H1 (cell line): ENCODE measurements around the gene MNX1. TPM values are rescaled to one million over a fixed set of nuclear protein-coding genes. Genes with fewer than 3 reads are reported as not detected.
A peak's percentile ranks its signal among the peaks of the same experiment; 100 is the strongest.

Experiments
- CTCF ChIA-PET: fragments of 300-600 bp; sonication (Branson Sonifier 250); formaldehyde crosslinking; loops from one replicate; lab custom pipeline; 2021; ENCODE audit not compliant: partially characterized antibody; lab: Charles Lee
- POLR2A ChIA-PET: fragments of 300-600 bp; sonication (Branson Sonifier 250); formaldehyde crosslinking; loops from one replicate; lab custom pipeline; 2021; ENCODE audit warnings: inconsistent platforms; ENCODE audit not compliant: partially characterized antibody; lab: Charles Lee
- DNase-seq, 2 experiments: peaks; one replicate each; pipeline versions ENCODE4 v3.0.0 to v3.0.0-alpha.2; 2010 to 2022; ENCODE audit warnings: low spot score in 2 of 2, low read depth in 1 of 2, mixed read lengths in 1 of 2
- FAIRE-seq: peaks from 2 replicates; lab custom pipeline; 2011; peaks lifted over from hg19 to GRCh38; lab: Jason Lieb, UNC
- H2AFZ ChIP-seq: 2 replicates; pipeline ENCODE4 v1.8.1; 2012; ENCODE audit warnings: low read length, inconsistent platforms
- H2AK5ac ChIP-seq: 2 replicates; pipeline ENCODE4 v1.6.1; 2013; ENCODE audit warnings: low read depth, low read length
- H2BK120ac ChIP-seq: replicated peaks from 2 replicates; pipeline ENCODE3; 2013; ENCODE audit warnings: low read depth, low read length, inconsistent platforms
- H2BK12ac ChIP-seq: 2 replicates; pipeline ENCODE4 v1.6.1; 2013; ENCODE audit warnings: low read depth, low read length
- H2BK15ac ChIP-seq: 2 replicates; pipeline ENCODE4 v1.6.1; 2013; ENCODE audit warnings: low read length
- H2BK20ac ChIP-seq: 2 replicates; pipeline ENCODE4 v1.6.1; 2013; ENCODE audit warnings: low read length
- H2BK5ac ChIP-seq: 2 replicates; pipeline ENCODE4 v1.6.1; 2013; ENCODE audit warnings: low read depth, low read length
- H3K14ac ChIP-seq: 2 replicates; pipeline ENCODE4 v1.6.1; 2013; ENCODE audit warnings: inconsistent platforms; ENCODE audit not compliant: insufficient read length
- H3K18ac ChIP-seq: 2 replicates; pipeline ENCODE4 v1.6.1; 2013; ENCODE audit warnings: low read length; ENCODE audit errors: extremely low read depth
- H3K23ac ChIP-seq: 2 replicates; pipeline ENCODE4 v1.6.1; 2013; ENCODE audit warnings: inconsistent platforms; ENCODE audit not compliant: insufficient read length
- H3K23me2 ChIP-seq: 2 replicates; pipeline ENCODE4 v1.6.1; 2013; ENCODE audit warnings: low read depth, low read length
- H3K27ac ChIP-seq: 2 replicates; pipeline ENCODE4 v1.6.1; 2011; ENCODE audit warnings: low read depth, low read length, inconsistent platforms
- H3K27me3 ChIP-seq, 4 experiments: replicated peaks in 1 of 4; 1 replicate in 1 of 4; 2 replicates in 3 of 4; pipeline versions ENCODE4 v1.6.1 to v1.8.1; 2011 to 2013; ENCODE audit warnings: low read length in 3 of 4, mild to moderate bottlenecking in 3 of 4, inconsistent platforms in 2 of 4, mixed read lengths in 2 of 4, moderate library complexity in 1 of 4; ENCODE audit not compliant: control insufficient read depth in 3 of 4, insufficient read depth in 3 of 4; ENCODE audit errors: extremely low read depth in 1 of 4
- H3K36me3 ChIP-seq, 4 experiments: 2 replicates each; pipeline versions ENCODE4 v1.6.1 to v1.8.1; 2011 to 2013; ENCODE audit warnings: mild to moderate bottlenecking in 4 of 4, low read length in 3 of 4, moderate library complexity in 2 of 4, control low read depth in 1 of 4, inconsistent platforms in 1 of 4; ENCODE audit not compliant: insufficient read depth in 4 of 4, control insufficient read depth in 2 of 4
- H3K4ac ChIP-seq: replicated peaks from 2 replicates; pipeline ENCODE3; 2013; ENCODE audit warnings: low read length, low read depth, mixed read lengths, inconsistent platforms; ENCODE audit not compliant: insufficient read length
- H3K4me1 ChIP-seq, 4 experiments: replicated peaks in 1 of 4; 1 replicate in 1 of 4; 2 replicates in 3 of 4; pipeline versions ENCODE4 v1.6.1 to v1.8.1; 2011 to 2013; ENCODE audit warnings: low read length in 3 of 4, inconsistent platforms in 2 of 4, mixed read lengths in 1 of 4; ENCODE audit not compliant: insufficient read depth in 4 of 4, control insufficient read depth in 3 of 4
- H3K4me2 ChIP-seq, 2 experiments: 2 replicates each; pipeline versions ENCODE4 v1.6.1 to v1.8.1; 2011 to 2013; ENCODE audit warnings: low read depth in 2 of 2, low read length in 2 of 2, control low read depth in 1 of 2, inconsistent platforms in 1 of 2, mild to moderate bottlenecking in 1 of 2; ENCODE audit not compliant: insufficient read depth in 1 of 2
- H3K4me3 ChIP-seq, 4 experiments: fragments of 200-600, 300-600 bp in 1 of 4; sonication (generic), shearing (Covaris generic), sonication (Bioruptor Twin) in 1 of 4; 2 replicates each; pipeline versions ENCODE4 v1.5.1 to v1.8.1; 2011 to 2016; ENCODE audit warnings: low read length in 4 of 4, low read depth in 3 of 4, control low read depth in 2 of 4, inconsistent platforms in 2 of 4, mild to moderate bottlenecking in 2 of 4, mixed read lengths in 1 of 4, moderate library complexity in 1 of 4; ENCODE audit not compliant: insufficient read depth in 2 of 4; ENCODE audit errors: extremely low read depth in 1 of 4
- H3K56ac ChIP-seq: replicated peaks from 2 replicates; pipeline ENCODE3; 2013; ENCODE audit warnings: low read depth, mild to moderate bottlenecking, mixed read lengths, low read length, inconsistent platforms; ENCODE audit not compliant: insufficient read length
- H3K79me1 ChIP-seq: 2 replicates; pipeline ENCODE4 v1.6.1; 2013; ENCODE audit warnings: low read depth, low read length, control low read depth
- H3K79me2 ChIP-seq, 2 experiments: 2 replicates each; pipeline versions ENCODE4 v1.6.1 to v1.8.1; 2012 to 2013; ENCODE audit warnings: low read length in 2 of 2, mild to moderate bottlenecking in 2 of 2, inconsistent platforms in 1 of 2; ENCODE audit not compliant: insufficient read depth in 2 of 2, control insufficient read depth in 1 of 2
- H3K9ac ChIP-seq, 4 experiments: replicated peaks in 1 of 4; 1 replicate in 1 of 4; 2 replicates in 3 of 4; pipeline versions ENCODE4 v1.6.1 to v1.8.1; 2011 to 2013; ENCODE audit warnings: low read depth in 3 of 4, low read length in 3 of 4, control low read depth in 2 of 4, mild to moderate bottlenecking in 2 of 4, moderate library complexity in 2 of 4, inconsistent platforms in 1 of 4; ENCODE audit errors: extremely low read depth in 1 of 4
- H3K9me3 ChIP-seq, 2 experiments: 2 replicates each; pipeline versions ENCODE4 v1.6.1 to v1.8.1; 2012 to 2013; ENCODE audit warnings: mild to moderate bottlenecking in 2 of 2, moderate library complexity in 2 of 2, control low read depth in 1 of 2, inconsistent platforms in 1 of 2, low read depth in 1 of 2, low read length in 1 of 2, mixed read lengths in 1 of 2; ENCODE audit not compliant: insufficient read depth in 2 of 2
- H4K20me1 ChIP-seq, 2 experiments: replicated peaks in 1 of 2; 2 replicates each; pipeline versions ENCODE3 to v1.8.1; 2011 to 2013; ENCODE audit warnings: inconsistent platforms in 2 of 2, low read length in 2 of 2, mild to moderate bottlenecking in 1 of 2; ENCODE audit not compliant: insufficient read depth in 2 of 2, control insufficient read depth in 1 of 2
- H4K5ac ChIP-seq: 2 replicates; pipeline ENCODE4 v1.6.1; 2013; ENCODE audit warnings: low read length, low read depth, mixed read lengths, inconsistent platforms; ENCODE audit not compliant: insufficient read length
- H4K8ac ChIP-seq: 2 replicates; pipeline ENCODE4 v1.8.0; 2013; ENCODE audit warnings: mild to moderate bottlenecking, moderate library complexity, low read length, inconsistent platforms; ENCODE audit not compliant: insufficient read depth; ENCODE audit errors: extremely low read depth
- H4K91ac ChIP-seq: replicated peaks from 2 replicates; pipeline ENCODE3; 2013; ENCODE audit warnings: low read length, mixed read lengths, inconsistent platforms; ENCODE audit not compliant: insufficient read length
- BRCA1 ChIP-seq: IDR thresholded peaks from 2 replicates; pipeline ENCODE4 v1.6.1; 2012; ENCODE audit warnings: low read depth, low read length, improper control_type of control experiment
- CBX8 ChIP-seq: fragments of 300-800, 300-1000 bp; sonication (generic); IDR thresholded peaks from 2 replicates; pipeline ENCODE4 v1.7.1; 2016; ENCODE audit warnings: low read depth, low read length, borderline replicate concordance
- CTBP2 ChIP-seq: IDR thresholded peaks from 2 replicates; pipeline ENCODE4 v1.7.0; 2011; ENCODE audit warnings: borderline replicate concordance, mild to moderate bottlenecking, moderate library complexity, mixed read lengths, low read length; ENCODE audit not compliant: insufficient read depth, insufficient read length
- KDM4A ChIP-seq: IDR thresholded peaks from one replicate; pipeline ENCODE4 v1.7.1; 2012; ENCODE audit warnings: low read depth, mild to moderate bottlenecking, moderate library complexity, low read length, inconsistent platforms; ENCODE audit not compliant: severe bottlenecking
- KDM5A ChIP-seq: fragments of 200-600 bp; IDR thresholded peaks from 2 replicates; pipeline ENCODE4 v1.7.1; 2012; ENCODE audit warnings: mild to moderate bottlenecking, low read length, inconsistent platforms, mixed read lengths
- RNF2 ChIP-seq: fragments of 200-900, 300-1000 bp; sonication (generic); IDR thresholded peaks from 2 replicates; pipeline ENCODE4 v1.7.1; 2016; ENCODE audit warnings: borderline replicate concordance, low read depth, mild to moderate bottlenecking, antibody characterized with exemption, low read length; ENCODE audit not compliant: poor library complexity, severe bottlenecking; ENCODE audit errors: missing control alignments
- SIN3A ChIP-seq, 2 experiments: IDR thresholded peaks in 1 of 2; conservative IDR thresholded peaks in 1 of 2; 2 replicates each; pipeline ENCODE4 v1.6.1; 2011 to 2012; ENCODE audit warnings: low read length in 2 of 2, improper control_type of control experiment in 1 of 2, low read depth in 1 of 2, mild to moderate bottlenecking in 1 of 2
- SUZ12 ChIP-seq: fragments of 200-600 bp; sonication (generic); IDR thresholded peaks from 2 replicates; pipeline ENCODE4 v1.6.1; 2012; ENCODE audit warnings: mild to moderate bottlenecking, inconsistent platforms, low read length, moderate library complexity, mixed read lengths
- WGBS, 2 experiments: shearing (Covaris generic) in 1 of 2; methylation state at CpG; one replicate each; pipeline versions ENCODE4 v1.1.6 to v1.1.7; 2013 to 2015; ENCODE audit warnings: low lambda C conversion rate in 2 of 2, mixed read lengths in 2 of 2, inconsistent platforms in 1 of 2, low coverage in 1 of 2, missing lambda C conversion rate in 1 of 2; ENCODE audit not compliant: insufficient replicate concordance in 2 of 2, insufficient coverage in 1 of 2, insufficient read length in 1 of 2; ENCODE audit errors: extremely low coverage in 1 of 2, missing lambda C conversion rate in 1 of 2; 5-methylcytosine and 5-hydroxymethylcytosine counted together
- polyA plus RNA-seq, 7 experiments: library from polyadenylated mRNA; depleted of rRNA in 3 of 7; stranded (reverse) in 5 of 7; unstranded in 2 of 7; fragments of >200 nt in 5 of 7; fragments of 200-250 nt in 2 of 7; gene quantifications; 1 replicate in 5 of 7; 2 replicates in 1 of 7; 4 replicates in 1 of 7; pipeline versions ENCODE4 v1.2.1 to v1.2.3, GENCODE V29; 2011 to 2013; ENCODE audit warnings: missing spikeins in 2 of 7, mixed read lengths in 2 of 7
- total RNA-seq: library from RNA; stranded (reverse); fragmentation: NEBNext Ultra II Directional; extraction: Animal tissue kit (Norgen Biotek cat#: 25700); gene quantifications from 2 replicates; pipeline ENCODE4 v1.2.1, GENCODE V29; 2021
- TF ChIP-seq, protein P1 (sequence below): IDR thresholded peaks from 2 replicates; pipeline ENCODE4 v1.6.1; 2012; ENCODE audit warnings: low read length, inconsistent platforms

The MNX1 gene
- total and polyA plus RNA-seq, 2 of the 8 experiments (the other 6 are each of a cell fraction or from before 2014, with no cell fraction given): 0.39 TPM; not detected in 1

DNA sequence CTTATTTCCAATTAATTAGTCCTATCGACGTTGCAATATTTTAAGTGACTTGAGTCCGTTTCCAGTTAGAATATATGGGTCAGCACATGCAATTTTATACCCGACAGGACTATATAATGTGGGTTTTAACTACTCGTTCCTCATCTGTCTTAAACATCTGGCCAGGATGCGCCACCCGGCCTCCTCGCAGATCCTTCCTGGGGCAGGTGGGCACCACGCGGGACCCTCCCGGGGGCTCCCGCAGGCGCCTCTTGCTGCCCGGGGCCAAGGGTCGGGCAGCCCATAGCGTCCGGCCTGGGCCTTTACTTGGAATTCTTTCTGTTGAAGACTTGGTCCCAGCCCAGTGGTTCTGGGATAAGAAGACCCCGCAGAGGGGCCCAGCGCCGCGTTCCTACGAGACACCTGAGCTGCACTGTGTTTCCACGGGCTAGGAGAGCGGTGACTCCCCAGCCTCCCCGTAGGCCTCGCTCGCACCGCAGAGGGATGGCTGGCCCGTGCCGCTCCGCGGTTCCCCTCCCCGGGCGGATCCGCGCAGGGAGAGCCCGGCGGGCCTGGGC lies 10.1 kb upstream of the MNX1 start:
- Histone ChIP-seq H2AFZ (no peak overlapping the region), H3K36me3 (peaks cover 0 to 5% (median 0%) of the 10 kb centered on the region in 4 experiments; a peak in 1 of 8 replicates), H3K9me3 (no peaks in the 10 kb centered on the region), H3K18ac (no peak overlapping the region), H3K4me2 (peak overlapping the region; percentile 53 to 62), H2BK5ac (no peak overlapping the region), H3K23ac (no peak overlapping the region), H3K56ac (no peak overlapping the region), H3K4ac (no peak overlapping the region), H3K4me3 (peak overlapping the region in 3 of 4 experiments; percentile 9 to 51 (median 23); a peak in 3 of 8 replicates), H3K27ac (no peak overlapping the region), H3K23me2 (peaks cover 4% of the 10 kb centered on the region; the same call in 1 of the 2 replicates), H3K9ac (no peak overlapping the region), H4K5ac (no peak overlapping the region), H2BK15ac (0 out of 2 replicates have a peak overlapping the region, but pooled peaks have one; percentile 72), H2BK120ac (no peak overlapping the region), H2BK20ac (no peak overlapping the region), H4K20me1 (peaks cover 13 to 25% of the 10 kb centered on the region in 2 experiments), H2AK5ac (no peak overlapping the region), H4K8ac (no peak overlapping the region), H2BK12ac (no peak overlapping the region), H3K79me1 (no peaks in the 10 kb centered on the region), H3K79me2 (no peaks in the 10 kb centered on the region), H3K27me3 (peaks cover 90 to 100% (median 95%) of the 10 kb centered on the region in 4 experiments), H4K91ac (no peak overlapping the region), H3K14ac (no peak overlapping the region), H3K4me1 (peaks cover 12 to 49% (median 24%) of the 10 kb centered on the region in 4 experiments)
- ChIA-PET POLR2A (interaction anchor here (1.3 to 3.6 kb wide), 2 partner anchors 11 to 16 kb away, joined by 4 to 15 read pairs; partner anchors contain the start of gene MNX1), CTCF (interaction anchor here (0.9 to 2.8 kb wide), 2 partner anchors 12 to 17 kb away, joined by 3 to 7 read pairs; no protein-coding TSS in a partner anchor)
- 8% methylated on average over 38 of the region's 38 CpGs; no CpG with 5 or more reads in 1 of the 2 experiments for WGBS, 2 experiments
- DNase-seq: no peak
- FAIRE-seq: no peak
- TF ChIP-seq SIN3A (conservative IDR thresholded peaks at IDR 0.05 in 1 of 2, IDR thresholded peaks at IDR 0.05 in 1 of 2; ENCODE audit: low read depth in 1 of 2, low read length in 2 of 2): no peak
- TF ChIP-seq KDM4A: no peak
- peak; percentile 98 for TF ChIP-seq SUZ12
- peak; percentile 100 for TF ChIP-seq RNF2
- TF ChIP-seq CBX8: peak; percentile 97; the same call in 1 of the 2 replicates
- TF ChIP-seq CTBP2: peak; percentile 52
- no peak for TF ChIP-seq KDM5A
- TF ChIP-seq, protein P1, sequence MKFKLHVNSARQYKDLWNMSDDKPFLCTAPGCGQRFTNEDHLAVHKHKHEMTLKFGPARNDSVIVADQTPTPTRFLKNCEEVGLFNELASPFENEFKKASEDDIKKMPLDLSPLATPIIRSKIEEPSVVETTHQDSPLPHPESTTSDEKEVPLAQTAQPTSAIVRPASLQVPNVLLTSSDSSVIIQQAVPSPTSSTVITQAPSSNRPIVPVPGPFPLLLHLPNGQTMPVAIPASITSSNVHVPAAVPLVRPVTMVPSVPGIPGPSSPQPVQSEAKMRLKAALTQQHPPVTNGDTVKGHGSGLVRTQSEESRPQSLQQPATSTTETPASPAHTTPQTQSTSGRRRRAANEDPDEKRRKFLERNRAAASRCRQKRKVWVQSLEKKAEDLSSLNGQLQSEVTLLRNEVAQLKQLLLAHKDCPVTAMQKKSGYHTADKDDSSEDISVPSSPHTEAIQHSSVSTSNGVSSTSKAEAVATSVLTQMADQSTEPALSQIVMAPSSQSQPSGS: no peak
- no peak for TF ChIP-seq BRCA1
